ENCODE measurements around the gene PPP2R5A.
"Not testable (repeated sequence)": the region's sequence is repeated elsewhere in the genome, so short reads cannot be mapped to it uniquely, and the experiment has no call there.

PPP2R5A gene

GRCh38 chr1:212302745-212303383 is 17.7 kb downstream of the PPP2R5A start:
- no peak for DNase-seq

GRCh38 chr1:212305342-212305741 is 20.1 kb downstream of the PPP2R5A start:
- no peak for DNase-seq

GRCh38 chr1:212305984-212306452 is 20.8 kb downstream of the PPP2R5A start:
- not testable (repeated sequence) for DNase-seq

GRCh38 chr1:212309967-212310366 is 24.8 kb downstream of the PPP2R5A start:
- DNase-seq = no peak

GRCh38 chr1:212310383-212310782 is 25.2 kb downstream of the PPP2R5A start:
- no peak for DNase-seq

GRCh38 chr1:212311836-212312497 is 26.8 kb downstream of the PPP2R5A start:
- DNase-seq = no peak

- no peak for DNase-seq
These were observed 28.4 kb downstream of the PPP2R5A start for GRCh38 chr1:212313616-212314015.

GRCh38 chr1:212315184-212315583 is 30.0 kb downstream of the PPP2R5A start:
- no peak for DNase-seq

- no peak for DNase-seq
These were observed 30.7 kb downstream of the PPP2R5A start for GRCh38 chr1:212315907-212316306.

- DNase-seq = no peak
These were observed 32.7 kb downstream of the PPP2R5A start for GRCh38 chr1:212317916-212318315.

- DNase-seq = not testable (repeated sequence)
These were observed 35.8 kb downstream of the PPP2R5A start for GRCh38 chr1:212321031-212321430.

- DNase-seq = no peak
These were observed 37.9 kb downstream of the PPP2R5A start for GRCh38 chr1:212323066-212323465.

- no peak for DNase-seq
These were observed 41.3 kb downstream of the PPP2R5A start for GRCh38 chr1:212326541-212326940.

- DNase-seq = no peak
These were observed 43.0 kb downstream of the PPP2R5A start for GRCh38 chr1:212328248-212328647.

- no peak for DNase-seq
These were observed 43.9 kb downstream of the PPP2R5A start for GRCh38 chr1:212329105-212329504.

GRCh38 chr1:212341090-212341489 is 55.9 kb downstream of the PPP2R5A start:
- DNase-seq = no peak

GRCh38 chr1:212344905-212345304 is 59.7 kb downstream of the PPP2R5A start:
- no peak for DNase-seq

- DNase-seq = no peak
These were observed 61.4 kb downstream of the PPP2R5A start for GRCh38 chr1:212346601-212347000.

GRCh38 chr1:212351588-212352362 is 66.6 kb downstream of the PPP2R5A start:
- DNase-seq = no peak

GRCh38 chr1:212353181-212353580 is 68.0 kb downstream of the PPP2R5A start:
- no peak for DNase-seq

GRCh38 chr1:212354464-212354863 is 69.3 kb downstream of the PPP2R5A start:
- no peak for DNase-seq

- no peak for DNase-seq
These were observed 70.2 kb downstream of the PPP2R5A start for GRCh38 chr1:212355230-212355969.

Data from activated T-cell treated with anti-CD3 and anti-CD28 coated beads, Interleukin-2, amount 50 U/mL, for 48 hours (primary cell).